Stomach (tissue), 4 donors: ENCODE measurements around the gene ALDH16A1.

Source experiments
- POLR2A ChIP-seq, 4 donors: fragments of 450-650 bp; IDR thresholded peaks; one replicate each; pipeline ENCODE4 v1.6.1; 2016; ENCODE audit warnings: antibody characterized with exemption in 4 of 4, control low read depth in 2 of 4, mild to moderate bottlenecking in 1 of 4, moderate library complexity in 1 of 4
- TF ChIP-seq, protein P1 (sequence below), 7 experiments: fragments of 450-650 bp in 4 of 7; fragments of 200-600 bp in 3 of 7; sonication (generic) in 3 of 7; IDR thresholded peaks; one replicate each; pipeline ENCODE4 v1.5.1; 2016 to 2019; ENCODE audit warnings: antibody characterized with exemption in 7 of 7, control low read depth in 2 of 7, mild to moderate bottlenecking in 1 of 7

DNA sequence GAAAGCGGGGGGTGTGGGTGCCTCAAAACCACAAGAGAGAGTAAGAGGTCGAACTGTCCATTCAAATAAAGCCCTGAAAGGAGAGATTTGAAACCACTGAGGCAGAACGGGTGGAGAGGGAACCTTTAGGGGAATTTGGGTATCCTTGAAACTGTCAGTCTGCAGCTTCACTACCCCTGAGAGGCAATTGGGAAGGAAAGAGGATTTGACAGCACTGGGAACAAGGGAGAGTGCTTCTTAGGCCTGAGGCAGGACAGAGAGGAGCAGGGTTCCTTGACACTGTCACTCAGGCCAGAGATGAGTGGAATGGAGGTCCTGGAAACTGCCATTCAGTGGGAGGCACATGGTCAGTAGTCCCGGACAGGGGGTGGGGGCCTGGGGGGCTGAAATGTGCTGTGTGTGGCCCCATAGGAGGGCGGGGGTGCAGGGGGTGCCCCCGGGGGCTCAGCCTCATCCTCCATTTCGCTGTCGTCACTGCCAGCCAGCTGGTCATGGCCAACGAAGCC is 22.8 kb upstream of the ALDH16A1 start:
- no peak for TF ChIP-seq POLR2A (IDR thresholded peaks at IDR 0.05)
- TF ChIP-seq, protein P1, sequence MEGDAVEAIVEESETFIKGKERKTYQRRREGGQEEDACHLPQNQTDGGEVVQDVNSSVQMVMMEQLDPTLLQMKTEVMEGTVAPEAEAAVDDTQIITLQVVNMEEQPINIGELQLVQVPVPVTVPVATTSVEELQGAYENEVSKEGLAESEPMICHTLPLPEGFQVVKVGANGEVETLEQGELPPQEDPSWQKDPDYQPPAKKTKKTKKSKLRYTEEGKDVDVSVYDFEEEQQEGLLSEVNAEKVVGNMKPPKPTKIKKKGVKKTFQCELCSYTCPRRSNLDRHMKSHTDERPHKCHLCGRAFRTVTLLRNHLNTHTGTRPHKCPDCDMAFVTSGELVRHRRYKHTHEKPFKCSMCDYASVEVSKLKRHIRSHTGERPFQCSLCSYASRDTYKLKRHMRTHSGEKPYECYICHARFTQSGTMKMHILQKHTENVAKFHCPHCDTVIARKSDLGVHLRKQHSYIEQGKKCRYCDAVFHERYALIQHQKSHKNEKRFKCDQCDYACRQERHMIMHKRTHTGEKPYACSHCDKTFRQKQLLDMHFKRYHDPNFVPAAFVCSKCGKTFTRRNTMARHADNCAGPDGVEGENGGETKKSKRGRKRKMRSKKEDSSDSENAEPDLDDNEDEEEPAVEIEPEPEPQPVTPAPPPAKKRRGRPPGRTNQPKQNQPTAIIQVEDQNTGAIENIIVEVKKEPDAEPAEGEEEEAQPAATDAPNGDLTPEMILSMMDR (IDR thresholded peaks at IDR 0.05): no peak
